A673 (cell line): Measurements from ENCODE around the gene KCNG2.

ENCODE experiments used
- CTCF ChIP-seq: fragments of 300-800, 200-600 bp; sonication (generic); conservative IDR thresholded peaks from 2 replicates; pipeline ENCODE4 v1.5.1; 2017; ENCODE audit warnings: low read depth, mild to moderate bottlenecking, antibody characterized with exemption, low read length, moderate library complexity, mixed read lengths
- EZH2 ChIP-seq: fragments of 200-600 bp; sonication (generic); IDR thresholded peaks from 2 replicates; pipeline ENCODE4 v1.6.1; 2017; ENCODE audit warnings: borderline replicate concordance, low read depth, mild to moderate bottlenecking, mixed read lengths, antibody characterized with exemption, low read length; ENCODE audit not compliant: poor library complexity, severe bottlenecking

- no peak for TF ChIP-seq CTCF
- TF ChIP-seq EZH2, result no peak
These were observed 32.1 kb upstream of the KCNG2 start for GRCh38 chr18:79765491-79766245.
